Left lung (tissue), 10 donors: ENCODE data around the gene SLC12A9. TPM values are rescaled to one million over a fixed set of nuclear protein-coding genes. Genes with fewer than 3 reads are reported as not detected.

Source experiments
- ATAC-seq: fragments of 200-7000 bp; cut with Tn5 transposase; one replicate; pipeline ENCODE4 v1.9.1; 2020; ENCODE audit warnings: moderate library complexity
- DNase-seq, 4 donors: peaks; one replicate each; pipeline ENCODE4 v3.0.0-alpha.2; 2013 to 2020
- H3K27ac ChIP-seq, 2 donors: fragments of 200-600 bp; sonication (generic) in 1 of 2; one replicate each; pipeline versions ENCODE4 v1.5.0 to v1.8.0; 2020 to 2021
- H3K27me3 ChIP-seq, 2 donors: fragments of 200-600 bp; sonication (generic) in 1 of 2; one replicate each; pipeline versions ENCODE4 v1.5.0 to v1.8.0; 2020 to 2021
- H3K36me3 ChIP-seq, 2 donors: fragments of 200-600 bp; sonication (generic) in 1 of 2; one replicate each; pipeline versions ENCODE4 v1.5.0 to v1.8.0; 2020 to 2021
- H3K4me1 ChIP-seq, 2 donors: fragments of 200-600 bp; one replicate each; pipeline ENCODE4 v1.8.0; 2021
- H3K4me3 ChIP-seq, 2 donors: fragments of 200-600 bp; sonication (generic) in 1 of 2; one replicate each; pipeline versions ENCODE4 v1.5.0 to v1.8.0; 2020 to 2021; ENCODE audit warnings: mild to moderate bottlenecking in 1 of 2
- H3K9me3 ChIP-seq, 2 donors: fragments of 200-600 bp; sonication (generic) in 1 of 2; one replicate each; pipeline versions ENCODE4 v1.5.0 to v1.8.0; 2020 to 2021
- CTCF ChIP-seq, 2 donors: fragments of 200-600 bp; sonication (generic) in 1 of 2; IDR thresholded peaks; one replicate each; pipeline versions ENCODE4 v1.5.0 to v1.8.0; 2021; ENCODE audit warnings: antibody characterized with exemption in 2 of 2
- intact Hi-C, 2 donors: fragments of 100-400 bp; cut with DNase I; formaldehyde crosslinking; loops; one replicate each; pipeline versions ENCODE4 v1.11.2 to v1.14.2; 2022
- polyA plus RNA-seq, 6 donors: library from polyadenylated mRNA; unstranded; fragments of 120-200 nt; gene quantifications; one replicate each; pipeline ENCODE4 v1.2.1, GENCODE V29; 2013; ENCODE audit not compliant: insufficient read length in 6 of 6
- total RNA-seq, 2 donors: library from RNA; stranded (reverse); fragmentation: NEBNext Ultra II Directional; extraction: Animal tissue kit (Norgen Biotek cat#: 25700); gene quantifications; one replicate each; pipeline ENCODE4 v1.2.1, GENCODE V29; 2021
- donor health status: DM: no; HTN: yes; CAD: no.
- donor health status: DM: no; HTN: no; CAD: no.

SLC12A9 gene
- total and polyA plus RNA-seq, 8 donors: 32.2 to 53.7 (median 40.8) TPM

GRCh38 chr7:100825215-100825671, 27.3 kb upstream of the SLC12A9 start:
- peak overlapping the region; percentile 73 to 75 for H3K27ac ChIP-seq
- intact Hi-C loops: no loop called here
- H3K9me3 ChIP-seq: no peaks in the 10 kb centered on the region
- H3K27me3 ChIP-seq: peaks cover 0 to 44% of the 10 kb centered on the region in 2 donors
- H3K36me3 ChIP-seq: peaks cover 0 to 37% of the 10 kb centered on the region in 2 donors
- peak overlapping the region; percentile 61 to 62 for H3K4me3 ChIP-seq
- H3K4me1 ChIP-seq: peaks cover 5 to 44% of the 10 kb centered on the region in 2 donors
- TF ChIP-seq CTCF (IDR thresholded peaks at IDR 0.05): no peak
- ATAC-seq: peak; percentile 5
- no peak for DNase-seq

- Histone ChIP-seq H3K4me1 (peaks cover 5 to 44% of the 10 kb centered on the region in 2 donors), H3K36me3 (peaks cover 0 to 30% of the 10 kb centered on the region in 2 donors), H3K4me3 (peak overlapping the region; percentile 61 to 62), H3K27ac (peak overlapping the region; percentile 73 to 75), H3K27me3 (peaks cover 0 to 44% of the 10 kb centered on the region in 2 donors), H3K9me3 (no peaks in the 10 kb centered on the region)
- TF ChIP-seq CTCF (IDR thresholded peaks at IDR 0.05): no peak
- intact Hi-C loops: no loop called here
- ATAC-seq (peak; percentile 15), DNase-seq (peak in 1 of 4 donors; percentile 77)
Measured at GRCh38 chr7:100825751-100826513, 26.6 kb upstream of the SLC12A9 start.

GRCh38 chr7:100826514-100827329, 25.8 kb upstream of the SLC12A9 start:
- Histone ChIP-seq H3K4me3 (peak overlapping the region; percentile 61 to 62), H3K9me3 (no peaks in the 10 kb centered on the region), H3K27ac (peak overlapping the region; percentile 73 to 75), H3K36me3 (peaks cover 0 to 23% of the 10 kb centered on the region in 2 donors), H3K27me3 (peaks cover 0 to 44% of the 10 kb centered on the region in 2 donors), H3K4me1 (peaks cover 5 to 44% of the 10 kb centered on the region in 2 donors)
- no peak for DNase-seq
- intact Hi-C loops: no loop called here
- ATAC-seq: peak; percentile 6
- TF ChIP-seq CTCF (IDR thresholded peaks at IDR 0.05): no peak

GRCh38 chr7:100827330-100828226, 24.9 kb upstream of the SLC12A9 start, which contains the start of gene EPHB4:
TSS of gene EPHB4 (minus strand) at chr7:100827523. CDS start at chr7:100827030, 493 bp downstream.
- no peak for TF ChIP-seq CTCF (IDR thresholded peaks at IDR 0.05)
- Histone ChIP-seq H3K4me3 (peak within 1 kb of the TSS; percentile 61 to 62), H3K4me1 (peaks cover 5 to 44% of the 10 kb centered on the region in 2 donors), H3K27ac (peak within 1 kb of the TSS; percentile 73 to 75), H3K9me3 (no peaks in the 10 kb centered on the region), H3K36me3 (peaks cover 0 to 14% of the 10 kb centered on the region in 2 donors), H3K27me3 (peaks cover 0 to 44% of the 10 kb centered on the region in 2 donors)
- DNase-seq (peak; percentile 87 to 96 (median 90)), ATAC-seq (peak; percentile 87)
- intact Hi-C loops: no loop called here
